GM19193 (cell line): ENCODE data around the gene TMEM217.

Experiments used
- POLR2A ChIP-seq: IDR thresholded peaks from 4 replicates; pipeline ENCODE4 v1.6.1; 2011; ENCODE audit not compliant: insufficient read depth, insufficient read length; ENCODE audit errors: extremely low read depth

TMEM217 gene

GRCh38 chr6:37210313-37210968 lies 47.5 kb downstream of the TMEM217 start:
- TF ChIP-seq POLR2A = no peak

DNA sequence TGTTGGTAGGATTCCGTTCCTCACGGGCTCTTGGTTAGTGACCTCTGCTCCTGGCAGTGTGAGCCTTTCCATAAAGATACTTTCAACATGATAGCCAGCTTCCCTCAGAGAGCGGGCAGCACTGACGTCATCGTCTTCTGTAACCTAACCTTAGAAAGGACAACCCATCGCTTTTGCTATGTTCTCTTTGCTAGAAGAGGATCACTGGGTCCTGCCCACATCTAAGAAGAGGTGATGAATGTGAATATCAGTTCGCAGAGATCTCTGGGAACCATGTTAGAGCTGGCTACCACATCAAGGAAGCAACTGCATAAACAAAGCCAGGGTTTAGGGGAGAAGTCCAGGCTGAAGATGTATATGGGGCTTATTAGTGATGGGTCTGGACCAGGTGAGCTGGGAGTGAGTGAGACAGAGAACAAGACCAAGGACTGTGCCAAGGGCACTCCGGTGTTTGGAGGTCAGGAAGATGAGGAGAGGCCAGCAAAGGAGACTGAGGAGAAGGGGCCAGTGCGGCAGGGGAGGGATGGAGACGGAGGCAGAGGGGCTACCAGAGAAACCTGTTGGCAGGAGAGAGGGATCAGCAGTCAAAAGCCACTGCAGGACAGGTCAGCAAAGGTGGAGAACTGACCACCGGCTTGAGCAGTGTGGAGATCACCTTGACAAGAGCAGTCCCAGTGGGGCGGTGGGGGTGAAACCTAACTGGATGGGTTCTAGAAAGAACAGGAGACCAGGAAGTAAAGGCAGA lies 48.3 kb downstream of the TMEM217 start:
- no peak for TF ChIP-seq POLR2A

DNA sequence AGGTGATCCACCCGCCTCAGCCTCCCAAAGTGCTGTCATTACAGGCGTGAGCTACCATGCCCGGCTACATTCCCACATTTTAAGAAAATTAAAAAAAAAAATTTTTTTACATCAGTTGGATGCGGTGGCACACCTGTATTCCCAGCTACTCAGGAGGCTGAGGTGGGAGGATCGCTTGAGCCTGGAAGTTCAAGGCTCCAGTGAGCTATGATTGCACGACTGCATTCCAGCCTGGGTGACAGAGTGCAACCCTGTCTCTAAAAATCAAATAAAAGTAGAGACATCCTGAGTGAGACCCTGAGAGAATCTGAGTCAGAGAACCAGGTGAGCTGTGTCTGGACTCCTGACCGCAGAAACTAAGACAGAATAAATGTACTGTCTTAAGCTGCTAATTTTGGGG lies 49.2 kb downstream of the TMEM217 start:
- no peak for TF ChIP-seq POLR2A

GRCh38 chr6:37207903-37208456 lies 50.0 kb downstream of the TMEM217 start:
- no peak for TF ChIP-seq POLR2A

- no peak for TF ChIP-seq POLR2A
These were observed 51.3 kb downstream of the TMEM217 start for GRCh38 chr6:37206622-37207021.

- no peak for TF ChIP-seq POLR2A
These were observed 52.0 kb downstream of the TMEM217 start for GRCh38 chr6:37205997-37206340.

DNA sequence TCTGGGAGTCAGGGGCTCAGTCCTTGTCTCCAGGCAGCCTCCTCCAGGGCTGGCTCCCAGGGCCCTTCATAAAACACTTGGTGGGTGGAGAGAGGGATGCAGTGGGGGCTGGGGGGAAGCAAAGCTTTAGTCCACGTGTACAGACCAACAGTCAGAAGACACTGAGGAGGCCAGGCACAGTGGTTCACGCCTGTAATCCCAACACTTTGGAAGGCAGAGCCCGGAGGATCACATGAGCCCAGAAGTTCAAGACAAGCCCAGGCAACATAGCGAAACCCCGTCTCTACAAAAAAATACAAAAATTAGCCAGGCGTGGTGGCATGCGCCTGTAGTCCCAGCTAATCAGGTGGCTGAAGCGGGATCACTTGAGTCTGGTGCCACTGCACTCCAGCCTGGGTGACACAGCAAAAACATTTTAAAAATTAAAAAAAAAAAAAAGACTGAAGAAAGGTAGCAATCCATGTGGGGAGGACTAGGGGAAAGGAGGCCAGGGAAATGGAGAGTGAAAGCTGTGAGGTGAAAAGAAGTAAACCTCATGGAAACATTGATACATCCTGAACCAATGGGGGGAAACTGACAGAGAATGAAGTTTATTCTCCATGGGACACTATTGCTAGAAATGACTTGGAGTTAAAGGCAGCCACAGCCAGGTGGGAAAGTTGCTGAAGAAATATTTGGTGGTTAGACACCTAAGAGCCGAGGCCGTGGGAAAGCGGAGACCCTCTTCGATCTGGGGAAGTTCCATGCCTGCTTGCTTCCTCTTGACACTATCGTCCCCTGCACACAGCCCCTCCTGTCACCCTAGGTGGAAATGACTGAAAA lies 52.6 kb downstream of the TMEM217 start:
- no peak for TF ChIP-seq POLR2A

DNA sequence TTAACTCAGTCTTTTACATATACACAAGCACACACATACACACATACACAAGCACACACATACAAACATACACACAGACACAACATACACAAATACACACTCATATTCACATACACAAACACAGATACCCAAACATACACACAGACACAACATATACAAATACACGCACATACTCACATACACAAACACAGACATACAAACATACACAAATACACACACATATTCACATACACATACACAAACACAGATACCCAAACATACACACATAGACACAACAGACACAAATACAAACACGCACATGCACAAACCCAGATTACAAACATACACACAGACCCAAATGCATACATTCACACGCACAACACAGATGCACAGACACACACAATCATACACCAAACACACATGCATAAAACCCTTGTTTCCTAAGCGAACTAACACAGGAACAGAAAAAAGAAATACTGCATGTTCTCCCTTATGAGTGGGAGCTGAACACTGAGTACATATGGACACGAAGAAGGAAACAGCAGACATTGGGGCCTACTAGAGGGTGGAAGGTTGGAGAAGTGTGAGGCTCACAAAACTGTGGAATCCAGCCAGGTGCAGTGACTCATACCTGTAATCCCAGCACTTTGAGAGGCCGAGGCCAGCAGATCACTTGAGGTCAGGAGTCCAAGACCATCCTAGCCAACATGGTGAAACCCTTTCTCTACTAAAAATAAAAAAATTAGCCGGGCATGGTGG lies 53.8 kb downstream of the TMEM217 start:
- TF ChIP-seq POLR2A = no peak

- no peak for TF ChIP-seq POLR2A
These were observed 55.0 kb downstream of the TMEM217 start for GRCh38 chr6:37202788-37203491.

DNA sequence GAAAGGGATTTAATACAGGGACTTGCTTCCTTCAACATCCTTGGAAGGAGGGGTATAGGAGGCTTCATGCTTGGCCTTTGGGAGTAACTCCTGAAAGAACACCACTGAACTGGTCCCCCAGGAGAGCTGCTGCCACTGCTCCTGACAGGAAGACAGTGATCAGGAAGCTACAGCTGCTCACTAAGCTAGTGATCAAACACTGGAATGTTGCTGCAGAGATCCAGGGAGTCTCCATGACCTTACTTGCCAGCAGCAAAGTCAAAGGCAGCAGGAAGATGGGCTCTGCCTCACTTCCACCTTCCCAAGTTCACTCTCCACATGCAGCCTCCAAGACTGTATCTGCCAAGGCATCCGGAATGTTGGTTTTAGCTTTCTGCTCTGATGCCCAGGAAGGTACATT lies 56.2 kb downstream of the TMEM217 start:
- no peak for TF ChIP-seq POLR2A

GRCh38 chr6:37200085-37200484 lies 57.9 kb downstream of the TMEM217 start:
- TF ChIP-seq POLR2A = no peak

DNA sequence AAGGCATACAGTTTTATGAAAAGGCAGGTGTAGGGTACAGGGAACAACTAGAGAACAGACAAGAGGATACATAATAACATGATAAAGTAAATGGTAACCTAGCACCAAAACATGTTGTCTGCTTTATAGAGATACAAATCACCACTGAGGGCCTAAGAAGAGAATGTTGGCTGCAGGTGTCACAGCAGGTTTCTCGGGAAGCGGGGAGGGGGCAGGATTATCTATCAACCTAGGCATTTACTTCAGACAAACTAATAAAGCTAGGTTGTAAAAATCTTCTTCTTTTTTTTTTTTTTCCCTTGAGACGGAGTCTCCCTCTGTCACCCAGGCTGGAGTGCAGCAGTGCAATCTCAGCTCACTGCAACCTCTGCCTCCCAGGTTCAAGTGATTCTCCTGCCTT lies 65.3 kb downstream of the TMEM217 start:
- TF ChIP-seq POLR2A = no peak

DNA sequence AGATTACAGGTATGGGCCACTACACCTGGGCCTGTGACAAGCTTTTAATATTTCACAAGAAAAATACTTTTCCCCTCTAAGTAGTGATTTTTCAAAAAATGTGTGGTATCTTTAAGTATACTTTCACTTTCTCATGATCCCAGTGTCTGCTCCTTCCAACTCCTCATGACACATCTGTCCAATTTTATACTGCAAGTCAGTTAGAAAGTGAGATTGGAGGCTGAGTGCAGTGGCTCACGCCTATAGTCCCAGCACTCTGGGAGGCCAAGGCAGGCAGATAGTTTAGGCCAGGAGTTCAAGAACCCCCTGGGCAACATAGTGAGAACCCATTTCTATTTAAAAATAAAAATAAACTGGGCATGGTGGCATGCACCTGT lies 67.8 kb downstream of the TMEM217 start:
- TF ChIP-seq POLR2A = no peak

DNA sequence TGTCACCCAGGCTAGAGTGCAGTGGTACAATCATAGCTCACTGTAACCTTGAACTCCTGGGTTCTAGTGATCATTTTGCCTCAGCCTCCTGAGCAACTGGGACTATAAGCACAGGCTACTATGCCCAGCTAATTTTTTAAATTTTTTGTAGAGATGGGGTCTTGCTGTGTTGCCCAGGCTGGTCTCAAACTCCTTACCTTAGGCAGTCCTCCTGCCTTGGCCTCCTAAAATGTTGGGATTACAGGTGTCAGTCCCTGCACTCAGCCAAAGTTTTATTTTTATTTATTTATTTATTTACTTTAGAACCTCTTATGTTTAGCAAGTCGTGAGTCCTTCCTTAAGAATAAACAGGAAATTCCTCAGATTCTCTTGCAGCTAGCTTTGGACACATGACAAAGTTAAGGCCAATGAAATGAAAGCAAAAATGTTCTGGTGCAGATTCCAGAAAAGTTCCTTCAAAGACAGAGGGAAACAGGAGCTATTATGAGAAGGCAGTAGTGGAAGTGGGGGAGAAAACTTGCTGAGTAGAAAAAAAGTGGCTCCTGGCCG lies 68.9 kb downstream of the TMEM217 start:
- TF ChIP-seq POLR2A = no peak

GRCh38 chr6:37187321-37188022 lies 70.5 kb downstream of the TMEM217 start:
- no peak for TF ChIP-seq POLR2A
